HG03342 (cell line): Measurements from ENCODE around the gene TMEM236.

Source experiments
- ATAC-seq: cut with Tn5 transposase; IDR thresholded peaks from one replicate; pipeline ENCODE4 v1.9.1; 2021; ENCODE audit warnings: mild to moderate bottlenecking, moderate library complexity; ENCODE audit not compliant: unreplicated experiment

TMEM236 gene

DNA sequence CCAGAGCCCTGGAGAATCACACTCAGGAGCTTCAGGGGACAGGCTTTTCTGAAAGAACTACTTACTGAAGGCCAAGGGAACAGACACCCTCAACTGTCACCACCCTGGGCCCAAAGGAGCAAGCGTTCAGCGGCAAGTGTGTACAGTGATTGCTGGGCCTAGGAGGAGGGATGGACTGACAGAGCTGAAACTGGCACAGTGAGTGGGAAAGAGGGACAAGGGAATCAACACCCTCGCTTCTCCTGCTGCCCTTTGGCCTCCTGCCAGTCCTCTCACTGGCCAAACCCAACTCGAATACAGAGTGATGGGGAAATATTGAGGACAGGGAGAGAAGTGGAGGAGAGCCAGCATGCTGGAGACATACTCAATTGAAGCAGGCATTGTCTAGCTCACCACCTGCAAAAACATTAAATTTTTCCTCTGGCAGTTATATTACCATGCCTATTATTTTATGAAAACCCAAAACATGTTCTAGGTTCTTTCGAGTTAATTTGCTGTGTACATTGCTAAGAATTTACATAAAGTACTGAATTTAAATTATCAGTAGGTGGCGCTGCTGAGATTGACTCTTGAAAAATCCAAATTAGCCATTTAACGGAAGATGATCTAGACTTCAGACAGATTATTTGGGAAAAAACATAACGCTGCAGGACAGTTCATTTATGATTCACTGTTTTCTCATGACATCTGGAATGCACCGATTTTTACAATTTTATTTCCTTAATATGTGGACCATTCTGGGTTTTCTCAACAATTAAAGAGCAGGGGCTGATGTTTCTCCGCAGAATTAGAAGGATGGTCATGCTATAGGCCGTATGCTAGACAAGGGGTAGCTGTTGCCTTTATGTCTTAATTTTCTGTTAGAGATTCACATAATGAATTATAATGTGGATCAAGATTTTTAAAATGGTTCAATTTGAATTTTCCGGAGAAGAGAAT, 14.7 kb upstream of the TMEM236 start:
- no peak for ATAC-seq

DNA sequence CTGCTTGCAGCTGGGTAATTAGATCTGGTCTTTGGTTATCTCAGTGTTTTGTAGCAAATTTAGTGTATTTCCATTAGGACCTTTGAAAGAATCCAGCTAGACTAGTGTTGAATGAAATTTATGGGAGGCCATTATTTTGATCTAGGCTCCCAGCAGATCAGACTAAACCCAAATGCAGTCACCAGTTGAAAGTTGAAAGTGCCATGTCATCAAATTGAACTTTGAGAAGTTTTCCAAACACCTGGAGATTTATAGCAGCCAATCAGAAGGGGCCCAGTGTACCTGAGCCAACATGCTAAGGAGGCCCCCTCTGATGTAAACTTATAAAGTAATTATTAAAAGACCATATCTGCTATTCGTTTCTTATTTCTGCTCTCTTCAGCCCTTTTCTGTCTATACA, 11.3 kb upstream of the TMEM236 start:
- ATAC-seq = no peak

DNA sequence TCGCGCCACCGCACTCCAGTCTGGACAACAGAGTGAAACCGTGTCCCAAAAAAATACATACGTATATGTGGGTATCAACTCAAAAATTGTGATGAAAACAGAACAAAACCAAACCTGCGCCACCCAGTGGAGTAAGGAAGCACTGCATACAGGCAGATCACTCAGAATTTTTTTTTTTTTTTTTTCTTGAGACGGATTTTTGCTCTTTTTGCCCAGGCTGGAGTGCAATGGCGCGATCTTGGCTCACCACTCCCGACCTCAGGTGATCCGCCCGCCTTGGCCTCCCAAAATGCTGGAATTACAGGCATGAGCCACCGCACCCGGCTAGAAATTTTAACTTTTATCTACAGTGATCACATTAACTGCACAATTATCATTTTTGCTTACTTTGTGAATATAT, 9.1 kb upstream of the TMEM236 start:
- ATAC-seq = peak; percentile 57

DNA sequence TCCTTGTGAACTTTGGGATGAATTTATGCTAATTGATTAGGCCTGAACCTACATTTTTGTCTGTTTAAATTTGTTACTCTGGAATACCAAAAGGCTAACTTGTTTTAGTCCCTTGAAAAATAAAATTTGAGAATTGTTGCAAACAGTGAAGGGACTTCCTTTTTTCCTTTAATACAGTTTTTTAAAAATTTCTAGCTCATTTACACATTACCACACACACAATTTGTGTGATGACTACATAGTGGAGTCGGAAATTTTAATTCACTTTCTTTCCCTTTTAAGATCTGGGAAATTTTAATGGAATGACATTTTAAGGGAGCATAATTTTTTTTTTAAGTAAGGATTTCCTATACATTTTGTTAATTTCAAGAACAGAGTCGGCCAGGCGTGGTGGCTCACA, 8.6 kb upstream of the TMEM236 start:
- no peak for ATAC-seq

DNA sequence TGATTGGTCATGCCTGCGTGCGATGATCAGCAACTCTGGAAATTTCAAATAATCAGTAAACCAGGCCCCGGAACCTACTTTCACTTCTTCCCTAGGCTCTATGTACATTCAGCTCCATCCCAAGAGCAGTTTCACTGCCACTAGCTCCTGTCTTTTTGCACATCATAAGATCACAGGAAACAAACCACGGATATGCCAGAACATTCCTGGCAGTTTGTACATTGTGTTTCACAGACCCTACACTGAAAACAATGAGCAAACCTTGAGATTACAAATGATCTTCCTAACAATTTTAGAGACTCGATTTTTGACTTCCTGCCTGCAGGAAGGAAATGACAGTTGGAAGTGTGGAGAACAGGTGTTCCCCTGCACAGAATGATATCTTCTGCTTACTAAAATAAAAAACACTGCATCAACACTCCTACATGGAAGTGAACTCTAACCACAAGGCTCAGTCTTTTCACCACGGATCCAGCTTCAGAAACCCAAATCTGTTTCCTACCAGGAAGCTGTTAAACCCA, 7.6 kb upstream of the TMEM236 start:
- ATAC-seq = no peak

DNA sequence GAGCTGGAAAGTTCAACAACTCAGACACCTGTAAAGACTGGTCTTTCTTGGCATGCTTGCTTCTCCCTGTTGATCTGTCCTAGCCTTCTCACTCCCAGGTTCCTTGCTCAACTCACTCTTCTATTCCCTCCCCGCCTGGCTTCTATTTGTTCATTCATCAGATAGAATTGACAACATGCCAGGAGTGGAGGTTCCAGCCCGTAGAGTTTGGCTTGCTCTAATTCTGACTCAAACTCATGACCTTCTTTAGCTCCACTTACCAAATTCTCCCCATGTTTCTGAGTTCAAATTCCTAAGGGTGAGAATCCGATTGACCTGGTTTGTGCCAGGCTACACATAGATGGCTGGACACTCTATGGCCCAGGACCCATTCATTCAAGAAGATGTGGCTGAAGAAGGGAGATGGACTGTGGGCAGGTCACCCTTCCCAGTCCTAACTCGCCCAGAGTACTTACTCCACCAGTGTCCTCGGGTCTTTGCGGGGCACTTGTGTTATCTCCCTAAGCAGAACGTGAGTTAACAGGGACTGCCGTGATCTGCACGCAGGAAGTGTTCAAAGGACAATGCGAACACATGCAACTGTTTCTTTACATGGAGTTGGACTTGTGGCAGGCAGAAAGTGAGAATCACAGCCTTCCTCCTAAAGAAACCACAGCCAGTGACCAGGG, 4.0 kb upstream of the TMEM236 start:
- ATAC-seq = no peak

DNA sequence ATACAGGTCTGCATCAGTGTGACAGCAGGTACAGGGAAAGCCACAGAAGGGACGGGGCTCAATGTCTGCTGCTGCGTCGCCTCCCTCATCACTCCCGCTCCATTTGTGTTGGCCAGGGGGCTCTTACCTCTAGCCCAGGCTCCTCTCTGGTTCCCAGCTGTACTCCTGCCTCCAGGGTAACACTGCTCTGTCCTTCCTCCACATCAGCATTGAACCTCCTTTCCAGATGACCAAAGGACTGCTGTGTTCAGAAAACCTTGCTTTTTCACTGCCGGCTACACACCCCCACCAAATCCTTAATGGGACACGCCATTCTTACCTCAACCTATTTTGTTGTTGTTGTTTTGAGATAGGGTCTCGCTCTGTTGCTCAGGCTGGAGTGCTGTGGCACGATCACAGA, 2.1 kb upstream of the TMEM236 start:
- ATAC-seq = no peak

DNA sequence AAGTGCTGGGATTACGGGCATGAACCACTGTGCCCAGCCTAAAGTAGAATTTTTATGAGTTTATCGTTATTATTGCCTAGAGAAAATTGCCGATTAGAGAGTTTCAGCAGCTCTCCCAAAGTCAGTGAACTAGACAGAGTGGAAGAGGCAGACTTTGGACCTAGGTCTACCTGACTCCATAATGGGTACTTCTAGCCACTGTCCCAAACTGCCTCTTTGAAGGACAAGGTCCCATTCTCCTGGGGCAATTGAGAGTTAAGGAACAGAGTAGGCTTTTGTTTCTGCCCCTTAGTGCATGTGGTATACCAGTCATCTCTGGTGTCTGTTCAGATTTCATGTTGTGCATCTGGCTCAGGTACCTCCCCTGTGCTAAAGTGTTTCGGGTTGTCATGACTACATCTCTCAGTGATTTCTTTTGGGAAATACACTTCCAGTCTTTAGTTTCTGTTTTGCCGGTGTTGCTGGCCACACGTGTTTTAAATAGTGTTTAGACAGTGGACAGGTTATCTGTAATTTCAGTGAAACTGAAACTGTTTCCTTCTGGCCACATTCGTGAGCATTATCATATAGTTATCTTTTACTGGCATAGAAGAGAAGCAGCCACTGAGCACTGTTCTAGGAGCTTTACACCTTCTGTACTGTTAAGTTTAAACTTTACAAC, 4.7 kb downstream of the TMEM236 start:
- ATAC-seq = peak; percentile 98

DNA sequence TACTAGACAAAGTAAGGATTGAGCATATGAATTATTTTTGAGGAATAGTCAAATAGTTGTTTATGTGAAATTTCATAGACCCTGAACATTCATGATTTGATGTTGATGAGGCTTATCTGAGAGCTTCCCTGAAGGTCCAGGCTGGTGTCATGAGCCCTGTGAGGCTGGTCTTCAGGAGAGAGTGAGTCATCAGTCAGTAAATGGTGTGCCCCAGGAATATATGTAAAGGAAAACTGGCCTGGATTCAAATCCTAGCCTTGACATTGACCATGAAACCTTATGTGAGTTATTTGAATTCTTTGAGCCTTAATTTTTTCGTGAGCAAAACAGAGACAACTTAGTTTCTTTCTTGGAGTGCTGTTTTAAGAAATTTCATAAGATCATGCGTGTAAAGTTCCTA, 6.2 kb downstream of the TMEM236 start:
- ATAC-seq = no peak

DNA sequence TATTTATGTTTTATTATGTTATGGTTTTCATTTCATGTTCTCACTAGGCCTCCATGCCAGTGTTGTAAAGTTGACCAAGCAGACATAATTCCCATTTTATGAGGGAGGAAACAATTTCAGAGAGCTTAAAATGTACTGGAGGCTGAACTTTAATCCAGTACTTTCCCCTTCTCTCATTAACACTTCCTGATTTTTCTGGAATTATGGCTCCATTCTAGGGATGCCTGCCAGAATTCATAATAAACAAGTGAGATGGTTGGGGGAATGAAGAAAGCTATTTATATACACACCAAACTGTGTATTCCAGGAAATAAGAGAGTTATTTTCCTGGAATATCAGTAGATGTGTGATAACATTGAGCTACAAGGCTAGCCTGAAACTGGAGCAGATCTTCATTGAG, 6.9 kb downstream of the TMEM236 start:
- no peak for ATAC-seq

DNA sequence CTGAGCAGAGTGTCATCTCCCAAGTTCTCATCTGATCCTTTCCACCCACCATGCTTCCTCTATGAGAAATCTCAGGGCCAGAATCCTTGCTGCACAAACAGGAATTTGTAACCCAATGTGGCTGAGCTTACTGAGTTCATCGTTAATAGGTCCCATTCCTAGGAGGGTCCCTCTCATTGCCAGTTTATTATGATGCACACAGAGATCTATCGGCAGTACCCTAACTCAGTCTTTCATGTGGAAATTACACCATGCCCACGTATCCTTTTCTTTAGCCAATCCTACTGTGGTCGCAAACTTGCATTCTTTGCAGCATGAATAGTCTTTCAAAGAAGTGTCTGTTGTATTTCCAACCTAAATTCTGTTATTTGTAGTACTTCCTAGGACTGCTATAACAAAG, 12.1 kb downstream of the TMEM236 start:
- no peak for ATAC-seq

DNA sequence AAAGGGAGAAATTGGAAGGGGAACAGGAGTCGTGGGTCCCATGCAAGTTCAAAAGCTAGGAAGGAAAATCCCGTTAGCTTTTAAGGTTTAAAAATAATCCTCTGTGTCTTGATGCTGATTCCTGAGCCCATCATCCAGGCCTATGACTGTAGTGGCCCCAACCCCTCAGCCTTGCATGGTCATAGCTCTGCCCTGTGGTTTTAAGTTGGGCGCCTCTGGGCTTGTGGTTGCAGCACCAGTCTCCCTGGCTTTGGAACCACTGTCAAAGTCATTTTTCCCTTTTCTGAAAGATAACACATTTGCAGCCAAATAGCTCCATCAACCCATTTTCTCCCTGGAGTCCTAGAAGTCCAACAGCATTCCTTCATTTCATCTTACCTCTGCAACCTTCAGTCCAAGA, 13.6 kb downstream of the TMEM236 start:
- ATAC-seq = no peak

DNA sequence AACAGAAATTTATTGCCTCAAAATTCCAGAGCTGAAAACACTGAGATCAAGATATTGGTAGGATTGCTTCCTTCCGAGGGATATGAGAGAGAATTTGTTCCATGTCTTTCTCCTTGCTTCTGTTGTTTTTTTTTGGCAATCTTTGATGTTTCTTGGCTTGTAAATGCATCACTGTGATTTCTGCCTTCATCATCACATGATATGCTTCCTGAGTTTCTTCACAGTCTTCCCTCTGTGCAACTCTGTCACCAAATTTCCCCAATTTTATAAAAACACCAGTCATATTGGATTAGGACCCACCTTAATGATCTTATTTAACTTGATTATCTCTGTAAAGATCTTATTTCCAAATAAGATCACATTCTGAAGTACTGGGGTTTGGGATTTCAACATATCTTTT, 14.7 kb downstream of the TMEM236 start:
- ATAC-seq = no peak

DNA sequence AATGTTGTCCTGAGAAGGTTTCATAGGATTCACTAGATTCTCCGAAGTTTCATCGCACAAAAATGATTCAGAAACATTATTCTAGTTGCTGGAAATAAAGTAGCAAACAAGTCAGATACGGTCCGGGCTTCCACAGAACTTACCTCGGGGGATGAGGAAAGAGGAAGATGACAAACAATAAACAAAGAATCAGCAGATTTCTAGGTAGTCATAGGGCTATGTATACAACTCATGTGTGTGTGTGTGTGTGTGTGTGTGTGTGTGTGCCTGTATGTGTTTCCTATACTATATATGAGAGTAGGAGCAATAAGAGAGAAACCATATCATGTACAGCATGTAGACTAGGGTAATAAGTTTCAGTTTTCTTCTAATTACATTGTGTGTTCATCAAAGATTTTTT, 16.5 kb downstream of the TMEM236 start:
- ATAC-seq = no peak

DNA sequence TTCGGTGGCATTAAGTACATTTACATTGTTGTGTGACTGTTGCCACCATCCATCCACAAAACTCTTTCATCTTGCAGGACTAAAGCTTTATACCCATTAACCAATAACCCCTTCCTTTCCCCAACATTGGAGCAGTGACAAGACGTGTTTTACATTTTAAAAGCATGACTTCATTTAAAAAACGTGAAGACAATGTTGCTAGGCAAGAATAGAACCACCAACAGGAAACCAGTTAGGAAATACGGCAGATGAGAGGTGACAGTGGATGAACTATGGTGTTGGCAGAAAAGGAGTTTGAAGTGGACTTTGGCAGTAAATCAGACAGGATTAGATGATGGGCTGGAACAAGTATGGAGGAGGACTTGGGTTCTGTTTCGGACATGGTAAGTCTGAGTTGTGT, 17.0 kb downstream of the TMEM236 start:
- no peak for ATAC-seq

DNA sequence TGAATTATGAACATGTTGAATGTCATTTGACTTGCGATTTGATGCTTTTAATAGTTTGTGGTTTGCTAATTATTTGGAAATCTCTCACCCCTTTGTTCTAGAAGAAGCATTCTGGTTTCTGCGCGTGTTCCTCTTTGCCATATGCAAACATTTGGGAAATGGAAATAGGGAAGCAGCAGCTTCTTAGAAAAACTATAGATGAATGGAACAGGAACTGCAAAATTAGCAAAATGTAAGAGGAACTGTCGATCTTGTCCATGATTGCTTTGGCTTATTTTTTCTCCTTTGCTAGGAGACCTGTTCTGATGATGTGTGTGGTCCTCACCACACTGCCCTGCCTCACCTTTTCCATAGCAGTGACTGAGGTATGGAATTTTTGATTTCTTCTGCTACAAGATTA, 19.0 kb downstream of the TMEM236 start:
- no peak for ATAC-seq

DNA sequence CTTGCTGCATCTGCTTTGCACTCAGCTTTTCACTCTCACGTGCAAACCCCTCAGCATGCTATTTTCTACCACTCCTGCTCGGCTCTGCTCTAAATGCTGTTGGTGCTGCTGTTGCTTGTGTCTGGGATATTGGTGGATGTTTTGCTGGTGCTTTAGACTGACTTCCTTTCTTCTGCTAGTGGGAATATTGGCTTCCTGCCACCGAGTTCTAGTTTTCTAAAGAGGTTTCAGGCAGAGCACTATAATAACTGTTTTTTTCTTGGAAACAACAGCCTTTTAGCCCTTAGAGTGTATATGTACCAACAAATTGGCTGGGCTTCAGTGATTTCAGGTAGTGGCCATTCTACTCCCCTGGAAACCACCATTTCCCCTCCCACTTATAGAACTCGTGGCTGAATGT, 27.8 kb downstream of the TMEM236 start:
- ATAC-seq = no peak

DNA sequence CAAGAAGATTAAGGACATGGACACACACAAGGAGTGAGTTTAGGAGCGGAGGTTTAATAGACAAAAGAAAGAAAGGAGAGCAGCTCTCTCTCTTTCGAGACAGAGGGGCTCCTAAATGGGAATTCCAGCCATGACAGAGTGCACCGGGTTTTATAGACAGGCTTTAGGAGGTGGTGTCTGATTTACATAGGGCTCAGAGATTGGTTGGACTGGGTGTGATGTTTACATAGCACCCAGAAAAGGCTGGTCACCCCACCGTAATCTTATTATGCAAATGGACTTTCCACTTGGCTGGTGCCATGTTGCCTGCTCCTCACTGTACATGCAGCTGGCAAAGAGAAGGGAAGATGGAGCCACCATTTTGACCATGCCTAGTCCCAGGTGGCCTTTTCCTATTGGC, 28.7 kb downstream of the TMEM236 start:
- no peak for ATAC-seq

DNA sequence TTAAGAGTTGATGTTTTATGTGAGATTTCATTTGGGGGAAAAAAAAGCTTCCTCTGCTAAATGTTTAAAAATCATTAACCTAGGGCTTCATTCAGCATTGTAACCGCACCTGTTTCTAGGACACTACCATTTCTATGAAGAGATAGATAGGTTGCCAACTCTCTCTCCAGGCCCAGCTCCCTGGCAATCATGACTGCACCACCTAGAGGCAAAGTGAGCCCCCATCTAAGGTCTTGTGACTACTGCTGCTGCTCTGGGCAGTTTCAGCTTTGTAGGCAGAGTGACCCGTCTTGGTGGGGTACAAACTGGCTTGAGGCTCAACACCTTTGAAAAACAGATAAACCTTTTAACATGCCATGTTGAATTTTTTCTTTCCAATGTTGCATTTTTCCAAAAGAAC, 29.9 kb downstream of the TMEM236 start:
- ATAC-seq = no peak

DNA sequence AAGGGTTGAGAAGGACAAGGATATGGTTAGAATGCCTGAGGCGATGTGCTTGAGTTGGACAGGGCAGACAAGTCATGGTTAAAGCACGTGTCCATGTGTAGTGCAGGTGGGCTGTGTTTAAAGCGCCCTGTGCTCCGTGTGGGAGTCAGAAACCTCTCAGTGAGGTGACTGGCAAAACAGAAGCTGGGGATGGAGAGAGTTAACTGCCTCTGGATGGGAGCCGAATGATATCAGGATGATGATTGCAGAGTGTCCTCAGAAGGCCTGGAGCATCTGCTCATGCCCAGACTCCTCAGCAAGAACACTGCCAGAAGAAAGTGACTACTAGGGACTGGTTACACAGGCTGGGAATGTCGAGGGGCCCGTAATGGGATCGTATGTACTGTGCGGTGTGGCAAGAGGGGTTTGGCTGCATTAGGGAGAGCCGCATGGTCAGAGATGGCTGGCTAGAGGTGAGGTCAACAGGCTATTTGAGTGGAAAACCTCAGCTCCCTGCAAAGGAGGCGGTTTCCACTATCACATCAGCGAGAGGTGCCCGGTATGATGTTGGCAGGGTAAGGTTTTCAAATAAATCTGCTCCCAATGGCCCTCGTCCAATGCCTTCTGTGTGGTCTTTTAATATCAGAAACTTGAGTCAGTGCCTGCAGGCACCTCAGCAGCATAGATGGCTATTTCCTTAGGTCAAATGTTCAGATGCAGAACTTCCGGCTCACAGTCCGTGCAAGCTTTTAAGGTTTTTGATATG, 31.1 kb downstream of the TMEM236 start:
- no peak for ATAC-seq

DNA sequence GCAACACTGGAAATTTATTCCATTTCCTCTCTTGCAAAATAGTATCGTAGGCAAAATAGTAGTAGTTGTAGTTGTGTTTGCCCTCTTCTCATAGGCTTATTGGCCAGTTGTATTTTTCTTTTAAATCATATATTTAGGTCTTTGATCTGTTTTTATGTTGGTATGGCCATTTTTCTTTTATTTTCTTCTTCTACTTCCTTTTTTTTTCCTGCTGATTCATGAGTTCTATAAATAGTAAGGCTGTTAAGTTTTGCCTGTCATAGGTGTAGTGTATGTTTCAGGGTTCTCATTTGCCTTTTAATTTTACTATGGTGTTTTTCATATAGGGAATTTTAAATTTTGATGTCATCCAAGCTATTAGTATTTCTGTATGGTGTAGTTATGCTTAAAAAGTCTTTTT, 31.8 kb downstream of the TMEM236 start:
- ATAC-seq = no peak
